OCI-LY1 (cell line): ENCODE results near the gene MCAM.

Experiments
- H2AFZ ChIP-seq: fragments of 200-600 bp; sonication (generic), shearing (Covaris generic); 2 replicates; pipeline ENCODE4 v1.6.0; 2014; ENCODE audit warnings: antibody characterized with exemption, mild to moderate bottlenecking, low read length
- H3F3A ChIP-seq: fragments of 200-600 bp; sonication (generic), shearing (Covaris generic); 2 replicates; pipeline ENCODE4 v1.6.0; 2014; ENCODE audit warnings: mild to moderate bottlenecking, antibody characterized with exemption, low read length, moderate library complexity; ENCODE audit not compliant: insufficient read depth
- H3K27ac ChIP-seq: fragments of 200-600 bp; sonication (generic); 2 replicates; pipeline ENCODE4 v1.5.1; 2014; ENCODE audit warnings: low read length, mixed run types, mild to moderate bottlenecking, low read depth; ENCODE audit not compliant: poor library complexity, severe bottlenecking
- H3K27me3 ChIP-seq: fragments of 200-600 bp; sonication (generic); 2 replicates; pipeline ENCODE4 v1.6.0; 2014; ENCODE audit warnings: antibody characterized with exemption, mild to moderate bottlenecking, low read length, moderate library complexity; ENCODE audit not compliant: insufficient read depth
- H3K36me3 ChIP-seq: fragments of 200-600 bp; sonication (generic); 2 replicates; pipeline ENCODE4 v1.6.1; 2014; ENCODE audit warnings: mild to moderate bottlenecking, antibody characterized with exemption, low read length, moderate library complexity, mixed read lengths; ENCODE audit not compliant: insufficient read depth
- H3K4me1 ChIP-seq: fragments of 200-600 bp; sonication (generic); 2 replicates; pipeline ENCODE4 v1.5.1; 2014; ENCODE audit warnings: mild to moderate bottlenecking, low read length, moderate library complexity; ENCODE audit not compliant: insufficient read depth, severe bottlenecking
- H3K4me2 ChIP-seq: fragments of 200-600 bp; sonication (generic), shearing (Covaris generic); 2 replicates; pipeline ENCODE4 v1.6.1; 2014; ENCODE audit warnings: low read length
- H3K4me3 ChIP-seq: fragments of 200-600 bp; sonication (generic); 2 replicates; pipeline ENCODE4 v1.5.1; 2014; ENCODE audit warnings: low read length, low read depth, mild to moderate bottlenecking, mixed read lengths; ENCODE audit not compliant: poor library complexity, severe bottlenecking
- H3K79me2 ChIP-seq: fragments of 200-600 bp; shearing (Covaris generic); 2 replicates; pipeline ENCODE4 v1.6.1; 2016; ENCODE audit warnings: mixed run types, low read length, mixed read lengths; ENCODE audit not compliant: insufficient read depth
- H3K9ac ChIP-seq: fragments of 200-600 bp; sonication (generic), shearing (Covaris generic); 2 replicates; pipeline ENCODE4 v1.6.1; 2014; ENCODE audit warnings: mild to moderate bottlenecking, low read length, mixed read lengths
- H3K9me2 ChIP-seq: fragments of 200-600 bp; sonication (generic), shearing (Covaris generic); 2 replicates; pipeline ENCODE4 v1.6.1; 2014; ENCODE audit warnings: low read depth, mild to moderate bottlenecking, low read length, mixed read lengths
- H3K9me3 ChIP-seq: fragments of 200-600 bp; shearing (Covaris generic); 2 replicates; pipeline ENCODE4 v1.6.1; 2014; ENCODE audit warnings: low read length, mixed read lengths
- H4K20me1 ChIP-seq: fragments of 200-600 bp; sonication (generic), shearing (Covaris generic); 2 replicates; pipeline ENCODE4 v1.6.0; 2016; ENCODE audit warnings: mild to moderate bottlenecking, low read length; ENCODE audit not compliant: insufficient read depth
- EZH2 ChIP-seq: fragments of 200-600 bp; sonication (generic), shearing (Covaris generic); IDR thresholded peaks from 2 replicates; pipeline ENCODE4 v1.8.0; 2017; ENCODE audit warnings: borderline replicate concordance, mixed run types, mild to moderate bottlenecking, antibody characterized with exemption, low read length, moderate library complexity, mixed read lengths
- TF ChIP-seq, protein P1 (sequence below): fragments of 200-600 bp; sonication (generic), shearing (Covaris generic); IDR thresholded peaks from 2 replicates; pipeline ENCODE4 v1.5.1; 2017; ENCODE audit warnings: mild to moderate bottlenecking, antibody characterized with exemption, low read length, moderate library complexity, mixed read lengths

Gene MCAM

DNA sequence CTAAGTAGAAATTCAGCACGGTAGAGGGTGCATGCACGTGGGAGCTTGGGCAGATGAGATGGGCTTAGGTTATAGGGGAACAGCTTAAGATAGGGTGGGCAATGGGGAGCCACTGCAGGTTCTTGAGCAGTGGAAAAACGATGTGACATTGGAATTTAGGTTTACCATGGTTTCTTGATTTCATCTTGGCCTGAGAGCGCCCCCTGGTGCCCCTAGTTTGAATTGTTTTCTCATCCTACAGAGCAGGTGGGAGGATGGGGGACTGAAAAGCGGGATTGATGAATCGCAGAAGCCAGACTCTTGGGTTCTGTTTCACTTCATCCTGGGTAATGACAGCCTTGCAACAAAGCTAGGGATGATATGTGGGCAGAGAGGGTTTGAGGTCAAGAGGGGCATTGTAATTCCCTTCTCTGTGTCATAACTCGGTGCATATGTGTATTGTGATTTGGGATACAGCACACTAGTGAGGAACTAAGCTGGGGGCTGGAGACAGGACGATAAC is 6.7 kb upstream of the MCAM start:
- no peak overlapping the region for H3K4me2 ChIP-seq

DNA sequence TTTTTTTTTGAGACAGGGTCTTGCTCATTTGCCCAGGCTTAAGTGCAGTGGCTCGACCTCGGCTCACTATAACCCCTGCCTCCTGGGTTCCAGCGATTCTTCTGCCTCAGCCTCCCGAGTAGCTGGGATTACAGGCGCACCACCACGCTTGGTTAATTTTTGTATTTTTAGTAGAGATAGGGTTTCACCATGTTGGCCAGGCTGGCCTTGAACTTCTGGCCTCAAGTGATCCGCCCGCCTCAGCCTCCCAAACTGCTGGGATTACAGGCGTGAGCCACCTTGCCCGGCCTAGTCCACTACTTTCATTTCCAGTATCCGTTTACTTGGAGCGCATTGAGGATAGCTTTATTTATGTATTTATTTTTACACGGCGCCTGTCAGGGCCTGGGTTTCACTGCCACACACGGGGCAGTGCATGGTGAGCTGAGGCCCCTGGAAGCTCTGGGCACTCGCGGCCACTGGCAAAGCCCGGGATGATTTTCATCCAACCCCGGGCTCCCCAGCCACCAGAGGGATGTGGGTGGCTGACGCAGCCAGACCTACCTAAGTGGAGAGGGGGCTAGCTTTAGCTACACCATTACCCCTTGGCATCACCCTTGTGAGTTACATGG is 6.1 kb upstream of the MCAM start:
- Histone ChIP-seq H3K9me2 (no peaks in the 10 kb centered on the region), H3K4me3 (no peak overlapping the region), H3K36me3 (no peaks in the 10 kb centered on the region), H3K9me3 (no peaks in the 10 kb centered on the region), H3K4me2 (no peak overlapping the region), H3F3A (no peaks in the 10 kb centered on the region), H3K9ac (no peak overlapping the region), H3K27ac (no peak overlapping the region), H3K79me2 (no peaks in the 10 kb centered on the region), H4K20me1 (no peaks in the 10 kb centered on the region), H3K4me1 (peaks cover 45% of the 10 kb centered on the region), H2AFZ (no peak overlapping the region), H3K27me3 (no peaks in the 10 kb centered on the region)
- TF ChIP-seq EZH2 = no peak
- TF ChIP-seq, protein P1, sequence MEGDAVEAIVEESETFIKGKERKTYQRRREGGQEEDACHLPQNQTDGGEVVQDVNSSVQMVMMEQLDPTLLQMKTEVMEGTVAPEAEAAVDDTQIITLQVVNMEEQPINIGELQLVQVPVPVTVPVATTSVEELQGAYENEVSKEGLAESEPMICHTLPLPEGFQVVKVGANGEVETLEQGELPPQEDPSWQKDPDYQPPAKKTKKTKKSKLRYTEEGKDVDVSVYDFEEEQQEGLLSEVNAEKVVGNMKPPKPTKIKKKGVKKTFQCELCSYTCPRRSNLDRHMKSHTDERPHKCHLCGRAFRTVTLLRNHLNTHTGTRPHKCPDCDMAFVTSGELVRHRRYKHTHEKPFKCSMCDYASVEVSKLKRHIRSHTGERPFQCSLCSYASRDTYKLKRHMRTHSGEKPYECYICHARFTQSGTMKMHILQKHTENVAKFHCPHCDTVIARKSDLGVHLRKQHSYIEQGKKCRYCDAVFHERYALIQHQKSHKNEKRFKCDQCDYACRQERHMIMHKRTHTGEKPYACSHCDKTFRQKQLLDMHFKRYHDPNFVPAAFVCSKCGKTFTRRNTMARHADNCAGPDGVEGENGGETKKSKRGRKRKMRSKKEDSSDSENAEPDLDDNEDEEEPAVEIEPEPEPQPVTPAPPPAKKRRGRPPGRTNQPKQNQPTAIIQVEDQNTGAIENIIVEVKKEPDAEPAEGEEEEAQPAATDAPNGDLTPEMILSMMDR = no peak

More for the DNA sequence above, 6.7 kb upstream of the MCAM start:
- H3K4me3 ChIP-seq = no peak overlapping the region
- H3F3A ChIP-seq = no peaks in the 10 kb centered on the region
- no peak overlapping the region for H3K9ac ChIP-seq
- H3K36me3 ChIP-seq = no peaks in the 10 kb centered on the region
- H3K27ac ChIP-seq = no peak overlapping the region
- H4K20me1 ChIP-seq = no peaks in the 10 kb centered on the region
- no peaks in the 10 kb centered on the region for H3K9me3 ChIP-seq
- H2AFZ ChIP-seq = no peak overlapping the region
- H3K79me2 ChIP-seq = no peaks in the 10 kb centered on the region
- no peak for TF ChIP-seq EZH2
- TF ChIP-seq, protein P1 = peak; percentile 70
- H3K4me1 ChIP-seq = peaks cover 40% of the 10 kb centered on the region
- no peaks in the 10 kb centered on the region for H3K9me2 ChIP-seq
- H3K27me3 ChIP-seq = no peaks in the 10 kb centered on the region

DNA sequence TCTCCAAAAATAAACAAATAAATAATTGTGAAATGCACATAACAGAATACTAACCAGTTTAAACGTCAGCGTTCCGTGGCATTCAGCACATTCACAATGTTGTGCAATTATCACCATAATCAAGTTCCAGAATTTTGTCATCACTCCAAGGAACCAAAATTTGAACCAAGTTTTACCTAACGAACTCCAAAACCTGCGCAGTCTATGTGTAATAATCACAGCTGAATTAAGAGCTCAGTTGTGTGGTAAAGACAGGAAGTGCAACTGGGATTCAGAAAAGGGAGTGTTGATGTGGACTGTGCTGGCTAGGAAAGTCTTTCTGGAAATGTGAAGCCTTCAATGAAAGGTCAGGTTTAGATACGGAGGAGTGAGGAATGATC is 5.4 kb upstream of the MCAM start:
- Histone ChIP-seq H2AFZ (no peak overlapping the region), H3K4me3 (peak overlapping the region; percentile 60), H4K20me1 (no peaks in the 10 kb centered on the region), H3K9ac (peak overlapping the region; percentile 18; the same call in 1 of the 2 replicates), H3K36me3 (no peaks in the 10 kb centered on the region), H3K9me2 (no peaks in the 10 kb centered on the region), H3K9me3 (no peaks in the 10 kb centered on the region), H3K27ac (no peak overlapping the region), H3K27me3 (no peaks in the 10 kb centered on the region), H3F3A (no peaks in the 10 kb centered on the region), H3K4me1 (peaks cover 47% of the 10 kb centered on the region), H3K4me2 (peak overlapping the region; percentile 78), H3K79me2 (no peaks in the 10 kb centered on the region)
- TF ChIP-seq EZH2 = no peak
- TF ChIP-seq, protein P1 = no peak
